Measurements from ENCODE around the gene SIN3A. TPM values are rescaled to one million over a fixed set of nuclear protein-coding genes. Genes with fewer than 3 reads are reported as not detected.
"Not testable (repeated sequence)": the region's sequence is repeated elsewhere in the genome, so short reads cannot be mapped to it uniquely, and the experiment has no call there.

Gene SIN3A
- total RNA-seq, 2 donors from 2014 or later, result 166 to 169 TPM

DNA sequence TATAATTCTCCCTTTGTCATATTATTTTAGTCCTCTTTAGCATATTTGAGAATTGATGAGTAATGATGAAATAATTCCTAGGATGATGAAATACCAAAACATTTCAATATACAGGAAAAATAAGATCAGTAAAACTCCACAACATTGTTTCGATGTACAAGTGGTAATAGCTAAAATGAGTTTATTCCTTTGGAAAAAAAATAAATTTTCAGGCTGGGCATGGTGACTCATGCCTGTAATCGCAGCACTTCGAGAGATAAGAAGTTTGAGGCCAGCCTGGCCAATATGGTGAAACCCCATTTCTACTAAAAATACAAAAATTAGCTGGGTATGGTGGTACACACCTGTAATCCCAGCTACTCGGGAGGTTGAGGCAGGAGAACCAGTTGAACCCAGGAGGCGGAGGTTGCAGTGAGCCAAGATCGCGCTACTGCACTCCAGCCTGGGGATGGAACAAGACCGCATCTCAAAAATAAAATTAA is 7.5 kb downstream of the SIN3A start:
- H3K36me3 Mint-ChIP-seq (ENCODE audit: low read depth); DNase-seq; ATAC-seq; H3K27me3 Mint-ChIP-seq; H3K4me3 Mint-ChIP-seq; H3K9me3 ChIP-seq (ENCODE audit: control insufficient read depth, low read length, poor library complexity, severe bottlenecking): not testable (repeated sequence)
- Mint-ChIP-seq H3K4me1 (peaks cover 39% of the 10 kb centered on the region), H3K27ac (peak overlapping the region; percentile 65)

DNA sequence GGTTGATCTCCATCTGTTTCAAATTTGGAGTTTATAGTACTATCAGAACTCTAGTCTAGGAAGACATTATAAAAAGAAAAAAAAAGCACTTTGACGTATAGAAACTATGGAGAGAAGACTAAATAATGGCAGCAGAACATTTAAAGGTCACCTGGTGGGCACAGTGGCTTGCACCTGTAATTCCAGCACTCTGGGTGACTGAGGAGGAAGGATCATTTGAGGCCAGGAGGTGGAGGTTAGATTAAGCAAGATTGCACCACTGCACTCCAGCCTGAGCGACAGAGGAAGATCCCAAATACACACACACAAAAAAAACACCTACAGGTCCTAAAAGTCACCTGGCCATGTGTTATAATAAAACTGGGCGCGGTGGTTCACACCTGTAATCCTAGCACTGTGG is 13.8 kb downstream of the SIN3A start:
- Mint-ChIP-seq H3K27ac (no peak overlapping the region), H3K4me3 (no peak overlapping the region), H3K36me3 (ENCODE audit: low read depth) (peaks cover 2% of the 10 kb centered on the region), H3K27me3 (no peaks in the 10 kb centered on the region), H3K4me1 (peaks cover 38% of the 10 kb centered on the region)
- H3K9me3 ChIP-seq (ENCODE audit: control insufficient read depth, low read length, poor library complexity, severe bottlenecking), result no peaks in the 10 kb centered on the region
- DNase-seq (no peak), ATAC-seq (peak; percentile 10)

DNA sequence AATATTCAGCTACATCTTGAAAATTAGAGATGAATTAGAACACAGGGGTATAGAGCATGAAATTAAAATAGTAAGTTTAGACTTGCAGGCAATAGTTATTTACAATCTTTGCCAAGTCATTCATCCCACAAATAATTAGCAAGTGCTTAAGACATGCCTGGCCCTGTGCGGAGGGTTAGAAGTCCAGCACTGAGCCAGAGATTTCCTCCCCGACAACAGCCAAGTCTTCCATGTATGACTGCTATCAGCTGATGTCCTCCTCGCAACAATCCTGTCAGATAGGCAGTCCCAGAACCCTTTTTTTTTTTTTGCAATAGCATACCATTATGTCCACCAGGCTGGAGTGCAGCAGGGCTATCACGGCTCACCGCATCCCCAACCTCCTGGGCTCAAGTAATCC is 14.6 kb downstream of the SIN3A start:
- no peaks in the 10 kb centered on the region for H3K27me3 Mint-ChIP-seq
- peaks cover 2% of the 10 kb centered on the region for H3K36me3 Mint-ChIP-seq (ENCODE audit: low read depth)
- H3K4me3 Mint-ChIP-seq, result peak overlapping the region; percentile 45
- peaks cover 41% of the 10 kb centered on the region for H3K4me1 Mint-ChIP-seq
- H3K9me3 ChIP-seq (ENCODE audit: control insufficient read depth, low read length, poor library complexity, severe bottlenecking), result no peaks in the 10 kb centered on the region
- ATAC-seq (no peak), DNase-seq (no peak)
- peak overlapping the region; percentile 72 for H3K27ac Mint-ChIP-seq

DNA sequence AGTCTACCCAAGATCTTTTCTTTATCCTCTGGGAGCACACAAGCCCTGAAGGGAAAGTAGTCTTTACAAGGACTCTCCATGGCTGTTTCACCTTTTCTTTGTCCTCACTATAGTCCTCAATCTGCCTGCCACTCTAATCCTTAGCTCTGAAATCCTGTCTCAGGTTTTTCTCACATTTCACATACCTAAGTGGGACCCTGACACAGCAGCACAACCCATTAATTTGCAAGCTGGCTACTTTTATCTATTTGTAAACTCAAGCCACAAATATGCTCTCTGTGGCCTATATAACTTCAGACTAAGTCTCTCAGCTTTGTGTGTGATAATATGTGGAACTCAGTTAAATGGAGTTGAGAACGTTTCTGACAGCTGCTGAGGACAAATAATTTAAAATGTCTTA is 19.8 kb downstream of the SIN3A start:
- H3K4me1 Mint-ChIP-seq, result peaks cover 32% of the 10 kb centered on the region
- H3K27me3 Mint-ChIP-seq, result no peaks in the 10 kb centered on the region
- no peaks in the 10 kb centered on the region for H3K36me3 Mint-ChIP-seq (ENCODE audit: low read depth)
- DNase-seq (no peak), ATAC-seq (no peak)
- H3K4me3 Mint-ChIP-seq, result no peak overlapping the region
- no peaks in the 10 kb centered on the region for H3K9me3 ChIP-seq (ENCODE audit: control insufficient read depth, low read length, poor library complexity, severe bottlenecking)
- peak overlapping the region; percentile 73 for H3K27ac Mint-ChIP-seq

DNA sequence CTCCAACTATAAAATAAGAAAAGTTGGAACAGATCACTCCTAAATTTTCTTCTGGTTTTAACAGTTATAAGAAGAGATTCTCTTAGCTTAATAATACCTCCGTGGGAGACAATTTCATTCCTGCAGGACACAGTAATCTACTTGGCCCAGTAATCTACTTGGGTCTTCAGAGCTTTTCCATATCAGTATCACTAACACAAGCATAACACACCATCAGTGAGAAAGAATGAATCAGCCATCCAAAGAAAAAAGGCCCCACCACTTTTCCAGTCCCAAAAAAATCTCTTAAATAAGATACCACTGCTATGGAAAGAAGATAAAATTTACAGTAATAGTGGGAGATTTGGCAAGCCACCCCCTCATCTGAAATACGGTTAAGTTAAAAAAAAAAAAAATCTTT is 20.2 kb downstream of the SIN3A start:
- Mint-ChIP-seq H3K4me1 (peaks cover 32% of the 10 kb centered on the region), H3K36me3 (ENCODE audit: low read depth) (peaks cover 2% of the 10 kb centered on the region), H3K27ac (peak overlapping the region; percentile 73), H3K27me3 (no peaks in the 10 kb centered on the region), H3K4me3 (no peak overlapping the region)
- H3K9me3 ChIP-seq (ENCODE audit: control insufficient read depth, low read length, poor library complexity, severe bottlenecking), result no peaks in the 10 kb centered on the region
- DNase-seq (no peak), ATAC-seq (no peak)

DNA sequence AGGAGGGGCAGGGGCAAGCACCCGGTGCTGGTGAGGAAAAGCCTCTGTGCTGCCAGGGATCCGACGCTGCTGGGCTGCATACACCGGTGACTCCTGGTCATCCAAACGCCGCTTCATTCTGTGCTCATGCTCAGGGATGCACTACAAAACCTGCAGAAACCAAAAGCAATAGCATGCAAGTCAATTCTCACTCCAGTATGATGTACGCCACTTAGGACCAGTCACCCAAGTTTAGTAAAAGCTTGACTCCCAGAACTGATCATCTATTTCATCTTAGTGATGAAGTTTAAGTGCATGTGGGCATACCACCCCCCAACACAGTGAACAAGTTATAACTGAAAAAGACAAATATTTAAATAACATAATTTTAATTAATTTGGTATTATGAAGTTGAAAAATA is 21.2 kb downstream of the SIN3A start:
- ATAC-seq, result no peak
- H3K36me3 Mint-ChIP-seq (ENCODE audit: low read depth), result peaks cover 2% of the 10 kb centered on the region
- no peaks in the 10 kb centered on the region for H3K9me3 ChIP-seq (ENCODE audit: control insufficient read depth, low read length, poor library complexity, severe bottlenecking)
- H3K27ac Mint-ChIP-seq, result no peak overlapping the region
- no peaks in the 10 kb centered on the region for H3K27me3 Mint-ChIP-seq
- H3K4me1 Mint-ChIP-seq, result peaks cover 34% of the 10 kb centered on the region
- no peak for DNase-seq
- no peak overlapping the region for H3K4me3 Mint-ChIP-seq

DNA sequence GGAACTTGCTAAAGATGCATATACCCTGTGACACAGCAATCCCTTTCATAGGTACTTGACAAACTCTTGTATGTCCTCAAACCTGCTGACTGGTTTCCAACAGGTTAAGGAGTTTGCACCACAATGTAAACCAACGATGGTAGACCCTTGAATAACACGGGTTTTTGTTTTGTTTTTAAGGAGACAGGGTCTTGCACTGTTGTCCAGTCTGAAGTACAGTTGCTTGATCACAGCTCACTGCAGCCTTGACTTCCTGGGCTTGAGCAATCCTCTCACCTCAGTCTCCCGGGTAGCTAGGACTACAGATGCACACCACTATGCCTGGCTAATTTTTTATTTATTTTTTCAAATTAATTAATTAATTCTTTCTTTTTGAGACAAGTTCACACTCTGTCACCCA is 23.3 kb downstream of the SIN3A start:
- DNase-seq (no peak), ATAC-seq (no peak)
- H3K9me3 ChIP-seq (ENCODE audit: control insufficient read depth, low read length, poor library complexity, severe bottlenecking), result no peaks in the 10 kb centered on the region
- Mint-ChIP-seq H3K27me3 (no peaks in the 10 kb centered on the region), H3K27ac (no peak overlapping the region), H3K4me3 (no peak overlapping the region), H3K36me3 (ENCODE audit: low read depth) (peaks cover 2% of the 10 kb centered on the region), H3K4me1 (peaks cover 24% of the 10 kb centered on the region)

DNA sequence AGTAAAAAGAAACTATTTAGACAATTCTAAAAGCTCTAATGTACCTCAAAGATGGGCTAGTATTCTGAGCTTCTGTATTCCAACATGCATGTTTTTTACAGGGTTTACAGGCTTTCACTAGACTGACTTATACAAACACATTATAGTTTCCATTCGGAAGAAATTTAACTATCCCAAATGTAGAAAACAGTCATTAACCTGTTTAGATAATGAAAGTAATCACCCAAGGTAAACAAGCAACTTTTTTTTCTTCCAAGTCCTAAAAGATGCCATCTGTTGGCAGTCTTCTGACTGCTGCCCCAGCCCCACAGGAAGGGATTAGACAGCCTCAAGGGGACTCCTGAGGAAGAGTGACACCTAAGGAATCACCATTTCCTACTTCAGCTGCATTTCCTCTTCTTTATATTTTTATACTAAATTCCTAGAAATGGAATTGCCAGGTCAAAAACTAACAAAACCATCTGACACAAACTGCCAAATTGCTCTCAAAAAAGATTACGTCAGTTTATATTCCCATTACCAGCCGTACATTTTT is 25.5 kb downstream of the SIN3A start:
- H3K27ac Mint-ChIP-seq, result peak overlapping the region; percentile 84
- no peak for DNase-seq
- H3K27me3 Mint-ChIP-seq, result no peaks in the 10 kb centered on the region

DNA sequence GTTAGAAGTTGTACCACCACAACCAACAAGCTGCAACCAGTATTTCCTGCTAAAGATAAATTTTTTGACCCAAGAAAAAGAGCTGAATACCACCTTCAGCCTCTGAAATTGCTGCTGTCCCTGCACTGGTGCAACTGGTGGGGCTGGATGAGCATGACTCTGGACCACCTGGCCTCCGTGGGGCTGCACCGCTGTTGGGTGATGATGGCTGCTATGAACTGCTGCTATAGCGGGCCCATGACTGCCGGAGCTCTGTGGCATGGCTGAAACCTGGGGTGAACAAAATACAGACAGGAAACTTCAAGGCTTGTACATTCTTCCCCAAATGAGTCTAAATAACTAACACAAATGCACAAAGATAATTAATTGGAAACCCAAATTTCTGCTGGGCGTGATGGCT is 28.9 kb downstream of the SIN3A start:
- H3K27ac Mint-ChIP-seq, result peak overlapping the region; percentile 53
- no peak overlapping the region for H3K4me3 Mint-ChIP-seq
- peaks cover 4% of the 10 kb centered on the region for H3K36me3 Mint-ChIP-seq (ENCODE audit: low read depth)
- peaks cover 12% of the 10 kb centered on the region for H3K4me1 Mint-ChIP-seq
- no peaks in the 10 kb centered on the region for H3K9me3 ChIP-seq (ENCODE audit: control insufficient read depth, low read length, poor library complexity, severe bottlenecking)
- H3K27me3 Mint-ChIP-seq, result no peaks in the 10 kb centered on the region
- ATAC-seq (no peak), DNase-seq (no peak)

More for the DNA sequence above, 25.5 kb downstream of the SIN3A start:
- H3K9me3 ChIP-seq (ENCODE audit: control insufficient read depth, low read length, poor library complexity, severe bottlenecking), result no peaks in the 10 kb centered on the region
- no peak for ATAC-seq
- Mint-ChIP-seq H3K4me3 (no peak overlapping the region), H3K36me3 (ENCODE audit: low read depth) (peaks cover 4% of the 10 kb centered on the region), H3K4me1 (peaks cover 11% of the 10 kb centered on the region)

DNA sequence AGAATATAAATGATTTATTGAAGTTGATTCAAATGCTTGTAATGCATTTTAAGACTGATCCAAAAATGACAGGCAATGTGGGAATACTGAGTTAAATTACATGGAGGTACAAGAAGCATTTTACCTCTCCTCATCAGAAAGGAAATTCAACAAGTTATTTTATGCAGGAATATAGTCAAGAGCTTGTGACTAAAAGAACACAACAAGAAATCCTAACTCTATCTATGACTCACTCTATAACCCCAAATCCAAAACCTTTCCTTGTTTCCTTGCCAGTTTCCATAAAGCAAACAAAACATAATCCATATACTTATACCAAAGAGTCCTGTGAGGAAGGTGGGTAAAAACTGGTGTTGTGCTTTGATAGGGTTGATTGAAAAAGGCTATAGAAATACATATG is 30.8 kb downstream of the SIN3A start:
- H3K4me1 Mint-ChIP-seq, result peaks cover 9% of the 10 kb centered on the region
- peaks cover 2% of the 10 kb centered on the region for H3K36me3 Mint-ChIP-seq (ENCODE audit: low read depth)

DNA sequence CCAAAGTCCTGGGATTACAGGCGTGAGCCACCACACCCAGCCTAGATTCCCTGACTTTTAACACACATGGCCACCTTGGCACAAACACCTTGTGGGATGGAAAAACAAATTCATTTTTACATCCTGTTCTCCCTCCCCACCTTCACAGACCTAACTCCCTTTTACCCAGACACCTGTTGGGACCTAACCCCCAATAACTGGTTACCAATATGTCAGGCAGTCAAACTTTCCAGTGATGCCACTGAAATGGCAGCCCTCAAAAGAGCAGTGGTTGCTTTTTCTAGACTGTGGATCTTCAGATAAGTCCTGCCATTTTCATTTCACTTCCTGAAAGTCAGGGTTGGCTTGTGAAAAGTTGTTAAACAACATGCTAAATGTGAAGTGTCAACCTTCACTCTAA is 34.9 kb downstream of the SIN3A start:
- H3K9me3 ChIP-seq (ENCODE audit: control insufficient read depth, low read length, poor library complexity, severe bottlenecking), result no peaks in the 10 kb centered on the region
- peaks cover under 1% of the 10 kb centered on the region for H3K36me3 Mint-ChIP-seq (ENCODE audit: low read depth)
- H3K27ac Mint-ChIP-seq, result no peak overlapping the region
- H3K4me1 Mint-ChIP-seq, result peaks cover 15% of the 10 kb centered on the region
- H3K4me3 Mint-ChIP-seq, result no peak overlapping the region
- no peak for DNase-seq
- H3K27me3 Mint-ChIP-seq, result no peaks in the 10 kb centered on the region
- ATAC-seq, result no peak

More for the DNA sequence above, 30.8 kb downstream of the SIN3A start:
- no peak for DNase-seq
- Mint-ChIP-seq H3K27me3 (no peaks in the 10 kb centered on the region), H3K27ac (no peak overlapping the region), H3K4me3 (no peak overlapping the region)
- no peak for ATAC-seq
- no peaks in the 10 kb centered on the region for H3K9me3 ChIP-seq (ENCODE audit: control insufficient read depth, low read length, poor library complexity, severe bottlenecking)

DNA sequence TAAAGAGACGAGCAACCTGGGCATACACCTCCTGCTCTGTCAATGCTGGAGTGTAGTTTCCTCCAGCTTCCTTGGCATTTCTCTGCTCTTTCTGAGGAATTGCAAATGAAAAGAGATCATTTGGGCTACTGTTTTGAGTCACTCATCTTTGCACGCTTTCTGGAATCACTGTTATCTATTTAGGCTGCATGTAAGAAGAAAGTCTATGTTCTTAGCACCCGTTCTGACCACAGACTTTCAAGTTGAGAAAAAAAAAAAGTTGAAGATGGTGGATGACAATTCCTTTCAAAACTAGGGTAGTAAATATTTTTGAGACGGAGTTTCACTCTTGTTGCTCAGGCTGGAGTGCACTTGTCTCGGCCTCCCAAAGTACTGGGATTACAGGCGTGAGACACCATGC is 41.3 kb downstream of the SIN3A start:
- ATAC-seq, result no peak
- H3K4me1 Mint-ChIP-seq, result peaks cover 18% of the 10 kb centered on the region
- peak overlapping the region; percentile 93 for H3K27ac Mint-ChIP-seq
- no peak overlapping the region for H3K4me3 Mint-ChIP-seq
- DNase-seq, result no peak
- H3K9me3 ChIP-seq (ENCODE audit: control insufficient read depth, low read length, poor library complexity, severe bottlenecking), result no peaks in the 10 kb centered on the region
- H3K27me3 Mint-ChIP-seq, result no peaks in the 10 kb centered on the region
- peaks cover 11% of the 10 kb centered on the region for H3K36me3 Mint-ChIP-seq (ENCODE audit: low read depth)

DNA sequence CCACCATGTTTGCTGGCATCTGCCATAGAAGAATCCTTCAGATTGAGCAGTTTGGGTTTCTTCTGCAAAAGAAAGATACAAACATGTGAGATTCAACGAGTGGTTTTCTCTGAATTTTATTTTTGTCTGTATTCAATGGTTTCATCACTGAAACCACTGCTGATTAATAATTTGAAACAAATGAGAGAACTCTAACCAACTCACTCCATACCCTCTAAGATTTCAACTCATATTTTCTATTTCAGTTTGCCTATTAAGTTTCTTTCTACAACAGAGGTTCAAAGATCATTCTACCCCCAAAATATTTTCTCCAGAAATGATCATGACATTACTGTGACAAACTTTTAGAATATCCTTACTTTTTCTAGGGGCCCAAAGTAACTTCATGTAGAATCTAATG is 44.4 kb downstream of the SIN3A start:
- no peak for DNase-seq
- Mint-ChIP-seq H3K4me1 (peaks cover 12% of the 10 kb centered on the region), H3K36me3 (ENCODE audit: low read depth) (peaks cover 13% of the 10 kb centered on the region), H3K4me3 (no peak overlapping the region), H3K27ac (peak overlapping the region; percentile 6), H3K27me3 (no peaks in the 10 kb centered on the region)
- no peaks in the 10 kb centered on the region for H3K9me3 ChIP-seq (ENCODE audit: control insufficient read depth, low read length, poor library complexity, severe bottlenecking)
- no peak for ATAC-seq

DNA sequence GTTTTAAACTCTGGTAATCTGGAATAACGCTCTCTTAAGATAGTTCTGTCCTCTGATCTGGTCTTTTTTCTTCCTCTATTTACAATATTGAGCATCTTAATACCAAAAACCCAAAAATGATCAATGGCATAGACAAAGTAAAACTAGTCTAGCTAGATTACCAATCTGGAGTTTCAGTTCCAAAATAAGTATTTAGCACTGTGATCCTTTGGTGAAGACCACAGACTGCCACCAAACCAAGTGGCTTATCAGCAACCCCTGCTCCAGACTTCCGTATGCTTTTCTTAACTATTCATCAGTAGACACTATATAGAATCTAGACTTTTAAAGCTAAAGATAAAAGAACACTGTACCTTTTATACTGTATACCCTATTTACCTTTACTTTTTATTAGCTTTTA is 47.6 kb downstream of the SIN3A start:
- ATAC-seq, result no peak
- DNase-seq, result no peak
- Mint-ChIP-seq H3K4me3 (no peak overlapping the region), H3K4me1 (peaks cover 8% of the 10 kb centered on the region), H3K27me3 (no peaks in the 10 kb centered on the region), H3K36me3 (ENCODE audit: low read depth) (peaks cover 10% of the 10 kb centered on the region), H3K27ac (peak overlapping the region; percentile 34)
- no peaks in the 10 kb centered on the region for H3K9me3 ChIP-seq (ENCODE audit: control insufficient read depth, low read length, poor library complexity, severe bottlenecking)

Measured in T-helper 17 cell (primary cell).